H1 (cell line): ENCODE measurements around the gene NT5E. TPM values are rescaled to one million over a fixed set of nuclear protein-coding genes. Genes with fewer than 3 reads are reported as not detected.

Experiments
- CTCF ChIA-PET: fragments of 300-600 bp; sonication (Branson Sonifier 250); formaldehyde crosslinking; loops from one replicate; lab custom pipeline; 2021; ENCODE audit not compliant: partially characterized antibody; lab: Charles Lee
- POLR2A ChIA-PET: fragments of 300-600 bp; sonication (Branson Sonifier 250); formaldehyde crosslinking; loops from one replicate; lab custom pipeline; 2021; ENCODE audit warnings: inconsistent platforms; ENCODE audit not compliant: partially characterized antibody; lab: Charles Lee
- DNase-seq, 2 experiments: peaks; one replicate each; pipeline versions ENCODE4 v3.0.0 to v3.0.0-alpha.2; 2010 to 2022; ENCODE audit warnings: low spot score in 2 of 2, low read depth in 1 of 2, mixed read lengths in 1 of 2
- FAIRE-seq: peaks from 2 replicates; lab custom pipeline; 2011; peaks lifted over from hg19 to GRCh38; lab: Jason Lieb, UNC
- H2AFZ ChIP-seq: 2 replicates; pipeline ENCODE4 v1.8.1; 2012; ENCODE audit warnings: low read length, inconsistent platforms
- H2AK5ac ChIP-seq: 2 replicates; pipeline ENCODE4 v1.6.1; 2013; ENCODE audit warnings: low read depth, low read length
- H2BK120ac ChIP-seq: replicated peaks from 2 replicates; pipeline ENCODE3; 2013; ENCODE audit warnings: low read depth, low read length, inconsistent platforms
- H2BK12ac ChIP-seq: 2 replicates; pipeline ENCODE4 v1.6.1; 2013; ENCODE audit warnings: low read depth, low read length
- H2BK15ac ChIP-seq: 2 replicates; pipeline ENCODE4 v1.6.1; 2013; ENCODE audit warnings: low read length
- H2BK20ac ChIP-seq: 2 replicates; pipeline ENCODE4 v1.6.1; 2013; ENCODE audit warnings: low read length
- H2BK5ac ChIP-seq: 2 replicates; pipeline ENCODE4 v1.6.1; 2013; ENCODE audit warnings: low read depth, low read length
- H3K14ac ChIP-seq: 2 replicates; pipeline ENCODE4 v1.6.1; 2013; ENCODE audit warnings: inconsistent platforms; ENCODE audit not compliant: insufficient read length
- H3K18ac ChIP-seq: 2 replicates; pipeline ENCODE4 v1.6.1; 2013; ENCODE audit warnings: low read length; ENCODE audit errors: extremely low read depth
- H3K23ac ChIP-seq: 2 replicates; pipeline ENCODE4 v1.6.1; 2013; ENCODE audit warnings: inconsistent platforms; ENCODE audit not compliant: insufficient read length
- H3K23me2 ChIP-seq: 2 replicates; pipeline ENCODE4 v1.6.1; 2013; ENCODE audit warnings: low read depth, low read length
- H3K27ac ChIP-seq: 2 replicates; pipeline ENCODE4 v1.6.1; 2011; ENCODE audit warnings: low read depth, low read length, inconsistent platforms
- H3K27me3 ChIP-seq, 4 experiments: replicated peaks in 1 of 4; 1 replicate in 1 of 4; 2 replicates in 3 of 4; pipeline versions ENCODE4 v1.6.1 to v1.8.1; 2011 to 2013; ENCODE audit warnings: low read length in 3 of 4, mild to moderate bottlenecking in 3 of 4, inconsistent platforms in 2 of 4, mixed read lengths in 2 of 4, moderate library complexity in 1 of 4; ENCODE audit not compliant: control insufficient read depth in 3 of 4, insufficient read depth in 3 of 4; ENCODE audit errors: extremely low read depth in 1 of 4
- H3K36me3 ChIP-seq, 4 experiments: 2 replicates each; pipeline versions ENCODE4 v1.6.1 to v1.8.1; 2011 to 2013; ENCODE audit warnings: mild to moderate bottlenecking in 4 of 4, low read length in 3 of 4, moderate library complexity in 2 of 4, control low read depth in 1 of 4, inconsistent platforms in 1 of 4; ENCODE audit not compliant: insufficient read depth in 4 of 4, control insufficient read depth in 2 of 4
- H3K4ac ChIP-seq: replicated peaks from 2 replicates; pipeline ENCODE3; 2013; ENCODE audit warnings: low read length, low read depth, mixed read lengths, inconsistent platforms; ENCODE audit not compliant: insufficient read length
- H3K4me1 ChIP-seq, 4 experiments: replicated peaks in 1 of 4; 1 replicate in 1 of 4; 2 replicates in 3 of 4; pipeline versions ENCODE4 v1.6.1 to v1.8.1; 2011 to 2013; ENCODE audit warnings: low read length in 3 of 4, inconsistent platforms in 2 of 4, mixed read lengths in 1 of 4; ENCODE audit not compliant: insufficient read depth in 4 of 4, control insufficient read depth in 3 of 4
- H3K4me2 ChIP-seq, 2 experiments: 2 replicates each; pipeline versions ENCODE4 v1.6.1 to v1.8.1; 2011 to 2013; ENCODE audit warnings: low read depth in 2 of 2, low read length in 2 of 2, control low read depth in 1 of 2, inconsistent platforms in 1 of 2, mild to moderate bottlenecking in 1 of 2; ENCODE audit not compliant: insufficient read depth in 1 of 2
- H3K4me3 ChIP-seq, 4 experiments: fragments of 200-600, 300-600 bp in 1 of 4; sonication (generic), shearing (Covaris generic), sonication (Bioruptor Twin) in 1 of 4; 2 replicates each; pipeline versions ENCODE4 v1.5.1 to v1.8.1; 2011 to 2016; ENCODE audit warnings: low read length in 4 of 4, low read depth in 3 of 4, control low read depth in 2 of 4, inconsistent platforms in 2 of 4, mild to moderate bottlenecking in 2 of 4, mixed read lengths in 1 of 4, moderate library complexity in 1 of 4; ENCODE audit not compliant: insufficient read depth in 2 of 4; ENCODE audit errors: extremely low read depth in 1 of 4
- H3K56ac ChIP-seq: replicated peaks from 2 replicates; pipeline ENCODE3; 2013; ENCODE audit warnings: low read depth, mild to moderate bottlenecking, mixed read lengths, low read length, inconsistent platforms; ENCODE audit not compliant: insufficient read length
- H3K79me1 ChIP-seq: 2 replicates; pipeline ENCODE4 v1.6.1; 2013; ENCODE audit warnings: low read depth, low read length, control low read depth
- H3K79me2 ChIP-seq, 2 experiments: 2 replicates each; pipeline versions ENCODE4 v1.6.1 to v1.8.1; 2012 to 2013; ENCODE audit warnings: low read length in 2 of 2, mild to moderate bottlenecking in 2 of 2, inconsistent platforms in 1 of 2; ENCODE audit not compliant: insufficient read depth in 2 of 2, control insufficient read depth in 1 of 2
- H3K9ac ChIP-seq, 4 experiments: replicated peaks in 1 of 4; 1 replicate in 1 of 4; 2 replicates in 3 of 4; pipeline versions ENCODE4 v1.6.1 to v1.8.1; 2011 to 2013; ENCODE audit warnings: low read depth in 3 of 4, low read length in 3 of 4, control low read depth in 2 of 4, mild to moderate bottlenecking in 2 of 4, moderate library complexity in 2 of 4, inconsistent platforms in 1 of 4; ENCODE audit errors: extremely low read depth in 1 of 4
- H3K9me3 ChIP-seq, 2 experiments: 2 replicates each; pipeline versions ENCODE4 v1.6.1 to v1.8.1; 2012 to 2013; ENCODE audit warnings: mild to moderate bottlenecking in 2 of 2, moderate library complexity in 2 of 2, control low read depth in 1 of 2, inconsistent platforms in 1 of 2, low read depth in 1 of 2, low read length in 1 of 2, mixed read lengths in 1 of 2; ENCODE audit not compliant: insufficient read depth in 2 of 2
- H4K20me1 ChIP-seq, 2 experiments: replicated peaks in 1 of 2; 2 replicates each; pipeline versions ENCODE3 to v1.8.1; 2011 to 2013; ENCODE audit warnings: inconsistent platforms in 2 of 2, low read length in 2 of 2, mild to moderate bottlenecking in 1 of 2; ENCODE audit not compliant: insufficient read depth in 2 of 2, control insufficient read depth in 1 of 2
- H4K5ac ChIP-seq: 2 replicates; pipeline ENCODE4 v1.6.1; 2013; ENCODE audit warnings: low read length, low read depth, mixed read lengths, inconsistent platforms; ENCODE audit not compliant: insufficient read length
- H4K8ac ChIP-seq: 2 replicates; pipeline ENCODE4 v1.8.0; 2013; ENCODE audit warnings: mild to moderate bottlenecking, moderate library complexity, low read length, inconsistent platforms; ENCODE audit not compliant: insufficient read depth; ENCODE audit errors: extremely low read depth
- H4K91ac ChIP-seq: replicated peaks from 2 replicates; pipeline ENCODE3; 2013; ENCODE audit warnings: low read length, mixed read lengths, inconsistent platforms; ENCODE audit not compliant: insufficient read length
- PHF8 ChIP-seq: fragments of 200-600 bp; sonication (generic); conservative IDR thresholded peaks from 2 replicates; pipeline ENCODE4 v1.7.1; 2012; ENCODE audit warnings: low read depth, mild to moderate bottlenecking, inconsistent platforms, low read length, moderate library complexity
- TAF1 ChIP-seq: IDR thresholded peaks from 2 replicates; pipeline ENCODE4 v1.6.1; 2011; ENCODE audit warnings: mild to moderate bottlenecking, low read depth, low read length
- polyA plus RNA-seq, 7 experiments: library from polyadenylated mRNA; depleted of rRNA in 3 of 7; stranded (reverse) in 5 of 7; unstranded in 2 of 7; fragments of >200 nt in 5 of 7; fragments of 200-250 nt in 2 of 7; gene quantifications; 1 replicate in 5 of 7; 2 replicates in 1 of 7; 4 replicates in 1 of 7; pipeline versions ENCODE4 v1.2.1 to v1.2.3, GENCODE V29; 2011 to 2013; ENCODE audit warnings: missing spikeins in 2 of 7, mixed read lengths in 2 of 7
- total RNA-seq: library from RNA; stranded (reverse); fragmentation: NEBNext Ultra II Directional; extraction: Animal tissue kit (Norgen Biotek cat#: 25700); gene quantifications from 2 replicates; pipeline ENCODE4 v1.2.1, GENCODE V29; 2021

The NT5E gene
- total and polyA plus RNA-seq, 2 of the 8 experiments (the other 6 are each of a cell fraction or from before 2014, with no cell fraction given) = 0.74 to 1.5 TPM

GRCh38 chr6:85468326-85468725 lies 18.4 kb downstream of the NT5E start:
- Histone ChIP-seq H3K27me3 (no peaks in the 10 kb centered on the region), H4K20me1 (no peaks in the 10 kb centered on the region), H3K23me2 (no peaks in the 10 kb centered on the region), H3K9me3 (no peaks in the 10 kb centered on the region), H3K4me3 (no peak overlapping the region), H2BK12ac (no peak overlapping the region), H3K36me3 (no peaks in the 10 kb centered on the region), H3K79me1 (no peaks in the 10 kb centered on the region), H4K8ac (no peak overlapping the region), H2BK20ac (no peak overlapping the region), H3K4me1 (no peaks in the 10 kb centered on the region), H3K4ac (no peak overlapping the region), H2BK5ac (no peak overlapping the region), H4K91ac (no peak overlapping the region), H4K5ac (no peak overlapping the region), H3K9ac (no peak overlapping the region), H3K4me2 (no peak overlapping the region), H2AFZ (no peak overlapping the region), H2BK15ac (no peak overlapping the region), H3K23ac (no peak overlapping the region), H3K56ac (no peak overlapping the region), H3K79me2 (no peaks in the 10 kb centered on the region), H3K14ac (no peak overlapping the region), H3K27ac (no peak overlapping the region), H2BK120ac (no peak overlapping the region), H3K18ac (no peak overlapping the region), H2AK5ac (no peak overlapping the region)
- FAIRE-seq = no peak
- DNase-seq = no peak
- ChIA-PET CTCF (interaction anchor here (0.6 to 10.5 kb wide), 4 partner anchors 9 to 120 kb away, joined by 3 to 99 read pairs (median 3); no protein-coding TSS in a partner anchor), POLR2A (interaction anchor here (1.5 kb wide), 1 partner anchor 19 kb away, joined by 4 read pairs; the partner anchor contains the start of gene NT5E)
- no peak for TF ChIP-seq PHF8
- TF ChIP-seq TAF1 = no peak
